ENCODE measurements around the gene PCDHGB5.
A peak's percentile ranks its signal among the peaks of the same experiment; 100 is the strongest.

DNA sequence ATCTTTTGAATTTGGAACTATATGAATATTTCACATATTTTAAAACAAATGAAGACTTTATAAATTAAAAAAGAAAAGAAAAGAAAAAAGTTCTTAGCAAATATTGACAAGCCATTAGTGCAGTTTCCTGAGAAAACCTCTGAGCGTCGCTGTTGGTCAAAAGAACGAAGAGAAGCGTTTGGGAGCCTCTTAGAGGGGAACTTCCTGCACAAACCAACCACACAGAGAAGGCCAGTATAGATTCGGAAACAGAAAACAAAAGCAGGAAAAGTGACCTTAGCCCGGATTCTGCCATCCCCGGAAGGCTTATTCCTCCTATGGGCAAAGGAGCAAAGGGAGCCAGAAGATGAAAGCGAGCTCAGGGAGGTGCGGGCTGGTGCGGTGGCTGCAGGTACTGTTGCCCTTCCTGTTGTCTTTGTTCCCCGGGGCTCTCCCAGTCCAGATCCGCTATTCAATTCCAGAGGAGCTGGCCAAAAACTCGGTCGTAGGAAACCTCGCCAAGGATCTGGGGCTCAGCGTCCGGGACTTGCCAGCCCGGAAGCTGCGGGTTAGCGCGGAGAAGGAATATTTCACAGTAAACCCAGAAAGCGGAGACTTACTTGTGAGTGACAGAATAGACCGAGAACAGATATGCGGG is 37.8 kb upstream of the PCDHGB5 start, which contains the start of gene PCDHGB2:
- no peak for TF ChIP-seq POLR2A (IDR thresholded peaks at IDR 0.05)
- TF ChIP-seq, protein P1, sequence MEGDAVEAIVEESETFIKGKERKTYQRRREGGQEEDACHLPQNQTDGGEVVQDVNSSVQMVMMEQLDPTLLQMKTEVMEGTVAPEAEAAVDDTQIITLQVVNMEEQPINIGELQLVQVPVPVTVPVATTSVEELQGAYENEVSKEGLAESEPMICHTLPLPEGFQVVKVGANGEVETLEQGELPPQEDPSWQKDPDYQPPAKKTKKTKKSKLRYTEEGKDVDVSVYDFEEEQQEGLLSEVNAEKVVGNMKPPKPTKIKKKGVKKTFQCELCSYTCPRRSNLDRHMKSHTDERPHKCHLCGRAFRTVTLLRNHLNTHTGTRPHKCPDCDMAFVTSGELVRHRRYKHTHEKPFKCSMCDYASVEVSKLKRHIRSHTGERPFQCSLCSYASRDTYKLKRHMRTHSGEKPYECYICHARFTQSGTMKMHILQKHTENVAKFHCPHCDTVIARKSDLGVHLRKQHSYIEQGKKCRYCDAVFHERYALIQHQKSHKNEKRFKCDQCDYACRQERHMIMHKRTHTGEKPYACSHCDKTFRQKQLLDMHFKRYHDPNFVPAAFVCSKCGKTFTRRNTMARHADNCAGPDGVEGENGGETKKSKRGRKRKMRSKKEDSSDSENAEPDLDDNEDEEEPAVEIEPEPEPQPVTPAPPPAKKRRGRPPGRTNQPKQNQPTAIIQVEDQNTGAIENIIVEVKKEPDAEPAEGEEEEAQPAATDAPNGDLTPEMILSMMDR (IDR thresholded peaks at IDR 0.05 in 4 of 5, conservative IDR thresholded peaks at IDR 0.05 in 1 of 5) = peak; percentile 26 to 48 (median 34)

Data from gastrocnemius medialis (tissue), 4 donors.